Subcutaneous adipose tissue (tissue), 4 donors: ENCODE measurements around the gene CNTNAP5. TPM values are rescaled to one million over a fixed set of nuclear protein-coding genes. Genes with fewer than 3 reads are reported as not detected.

Experiments used
- total RNA-seq, 4 donors: library from RNA; depleted of rRNA; stranded (reverse); fragments of >200 nt; gene quantifications; one replicate each; pipeline ENCODE4 v1.1.0, GENCODE V29; 2016
- TF ChIP-seq, protein P1 (sequence below): fragments of 450-650 bp; IDR thresholded peaks from one replicate; pipeline ENCODE4 v1.5.1; 2016; ENCODE audit warnings: low read depth, mild to moderate bottlenecking, control low read depth, antibody characterized with exemption, moderate library complexity

CNTNAP5 gene
- total RNA-seq, 4 donors from 2014 or later = not detected

DNA sequence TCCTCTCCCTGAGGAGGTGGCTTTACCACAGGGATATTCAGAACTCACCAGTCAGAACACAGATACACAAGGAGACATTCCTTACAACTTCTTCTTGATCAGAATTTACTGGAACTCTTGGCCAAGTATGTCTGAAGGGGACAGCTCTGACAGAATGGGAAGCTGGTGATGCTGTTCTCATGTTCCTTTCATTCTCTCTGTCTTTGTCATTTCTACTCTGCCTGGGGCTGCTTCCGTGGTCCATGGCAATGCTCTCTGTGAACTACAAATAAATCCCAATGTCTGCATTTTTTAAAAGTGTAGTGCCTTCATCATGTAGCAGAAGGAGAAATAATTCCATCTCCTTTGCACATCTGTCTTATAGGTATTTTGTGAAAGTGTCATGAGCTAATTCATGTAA, 730.3 kb downstream of the CNTNAP5 start:
- TF ChIP-seq, protein P1, sequence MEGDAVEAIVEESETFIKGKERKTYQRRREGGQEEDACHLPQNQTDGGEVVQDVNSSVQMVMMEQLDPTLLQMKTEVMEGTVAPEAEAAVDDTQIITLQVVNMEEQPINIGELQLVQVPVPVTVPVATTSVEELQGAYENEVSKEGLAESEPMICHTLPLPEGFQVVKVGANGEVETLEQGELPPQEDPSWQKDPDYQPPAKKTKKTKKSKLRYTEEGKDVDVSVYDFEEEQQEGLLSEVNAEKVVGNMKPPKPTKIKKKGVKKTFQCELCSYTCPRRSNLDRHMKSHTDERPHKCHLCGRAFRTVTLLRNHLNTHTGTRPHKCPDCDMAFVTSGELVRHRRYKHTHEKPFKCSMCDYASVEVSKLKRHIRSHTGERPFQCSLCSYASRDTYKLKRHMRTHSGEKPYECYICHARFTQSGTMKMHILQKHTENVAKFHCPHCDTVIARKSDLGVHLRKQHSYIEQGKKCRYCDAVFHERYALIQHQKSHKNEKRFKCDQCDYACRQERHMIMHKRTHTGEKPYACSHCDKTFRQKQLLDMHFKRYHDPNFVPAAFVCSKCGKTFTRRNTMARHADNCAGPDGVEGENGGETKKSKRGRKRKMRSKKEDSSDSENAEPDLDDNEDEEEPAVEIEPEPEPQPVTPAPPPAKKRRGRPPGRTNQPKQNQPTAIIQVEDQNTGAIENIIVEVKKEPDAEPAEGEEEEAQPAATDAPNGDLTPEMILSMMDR = no peak

DNA sequence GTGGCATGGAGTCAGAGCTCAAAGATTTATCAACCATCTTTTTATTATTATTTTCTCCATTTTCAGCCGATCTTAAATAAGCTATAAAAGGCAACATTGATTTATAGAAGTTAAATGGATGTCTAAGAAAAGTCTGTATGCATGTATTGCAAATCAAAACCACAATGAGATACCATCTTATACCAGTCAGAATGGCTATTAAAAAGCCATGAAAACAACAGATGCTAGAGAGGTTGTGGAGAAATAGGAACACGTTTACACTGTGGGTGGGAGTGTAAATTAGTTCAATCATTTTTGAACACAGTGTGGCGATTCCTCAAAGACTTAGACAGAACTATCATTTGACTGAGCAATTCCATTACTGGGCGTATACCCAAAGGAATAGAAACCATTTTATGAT, 731.0 kb downstream of the CNTNAP5 start:
- TF ChIP-seq, protein P1 = no peak

- TF ChIP-seq, protein P1 = no peak
These were observed 737.3 kb downstream of the CNTNAP5 start for GRCh38 chr2:124762388-124762787.

DNA sequence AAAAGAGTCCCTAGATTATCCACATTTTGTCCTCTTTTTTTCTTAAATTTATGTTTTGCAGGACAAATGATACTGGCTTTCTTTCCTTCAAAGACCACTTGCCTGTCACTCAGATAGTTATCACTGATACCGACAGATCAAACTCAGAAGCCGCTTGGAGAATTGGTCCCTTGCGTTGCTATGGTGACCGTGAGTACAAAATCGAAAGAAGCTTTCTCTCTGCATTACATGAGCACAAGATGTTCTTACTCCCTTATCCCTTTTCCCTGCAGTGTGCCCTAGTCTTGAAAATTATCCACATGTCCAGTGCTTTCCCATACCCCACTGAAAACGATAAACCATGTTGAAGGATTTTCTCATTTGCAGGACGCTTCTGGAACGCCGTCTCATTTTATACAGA, 738.5 kb downstream of the CNTNAP5 start:
- TF ChIP-seq, protein P1 = no peak

- TF ChIP-seq, protein P1 = no peak
These were observed 749.7 kb downstream of the CNTNAP5 start for GRCh38 chr2:124774781-124775180.

GRCh38 chr2:124776332-124776731, 751.2 kb downstream of the CNTNAP5 start:
- TF ChIP-seq, protein P1 = no peak

- TF ChIP-seq, protein P1 = no peak
These were observed 753.0 kb downstream of the CNTNAP5 start for GRCh38 chr2:124778076-124778475.
